Mesendoderm (in vitro differentiated cells): ENCODE results near the gene CAMTA1.
A peak's percentile ranks its signal among the peaks of the same experiment; 100 is the strongest.

Experiments
- DNase-seq: peaks from one replicate; pipeline ENCODE4 v3.0.0; 2013
- H2AK5ac ChIP-seq: 2 replicates; pipeline ENCODE4 v1.6.1; 2013; ENCODE audit warnings: low read length, inconsistent platforms
- H2BK120ac ChIP-seq: 2 replicates; pipeline ENCODE4 v1.6.1; 2013; ENCODE audit warnings: low read depth, mild to moderate bottlenecking, low read length, moderate library complexity, mixed read lengths
- H2BK15ac ChIP-seq: replicated peaks from 2 replicates; pipeline ENCODE4 v1.6.1; 2013; ENCODE audit warnings: low read depth, mild to moderate bottlenecking, moderate library complexity
- H2BK5ac ChIP-seq: 2 replicates; pipeline ENCODE4 v1.6.1; 2013; ENCODE audit warnings: low read length, inconsistent platforms
- H3K18ac ChIP-seq: 2 replicates; pipeline ENCODE4 v1.6.1; 2013; ENCODE audit warnings: mild to moderate bottlenecking, low read length, mixed read lengths
- H3K23ac ChIP-seq: one replicate; pipeline ENCODE4 v1.6.1; 2013; ENCODE audit warnings: low read length
- H3K27ac ChIP-seq: 2 replicates; pipeline ENCODE4 v1.5.1; 2013; ENCODE audit warnings: low read depth, mild to moderate bottlenecking, inconsistent platforms, low read length, moderate library complexity
- H3K27me3 ChIP-seq: 2 replicates; pipeline ENCODE4 v1.6.1; 2013; ENCODE audit warnings: low read length, control low read depth, mild to moderate bottlenecking, inconsistent platforms; ENCODE audit not compliant: insufficient read depth, poor library complexity
- H3K36me3 ChIP-seq: 2 replicates; pipeline ENCODE4 v1.6.1; 2013; ENCODE audit warnings: low read length, inconsistent platforms; ENCODE audit not compliant: control insufficient read depth, insufficient read depth
- H3K4ac ChIP-seq: one replicate; pipeline ENCODE4 v1.6.1; 2013; ENCODE audit warnings: low read depth, mild to moderate bottlenecking, low read length, moderate library complexity
- H3K4me1 ChIP-seq: 2 replicates; pipeline ENCODE4 v1.6.1; 2013; ENCODE audit warnings: low read depth, low read length, inconsistent platforms; ENCODE audit not compliant: control insufficient read depth
- H3K4me2 ChIP-seq: 2 replicates; pipeline ENCODE4 v1.6.1; 2013; ENCODE audit warnings: low read length
- H3K4me3 ChIP-seq: 2 replicates; pipeline ENCODE4 v1.5.1; 2013; ENCODE audit warnings: mild to moderate bottlenecking, low read length
- H3K56ac ChIP-seq: one replicate; pipeline ENCODE4 v1.6.1; 2013; ENCODE audit warnings: low read length
- H3K79me1 ChIP-seq: 2 replicates; pipeline ENCODE4 v1.6.1; 2013; ENCODE audit warnings: low read length, inconsistent platforms
- H3K79me2 ChIP-seq: 2 replicates; pipeline ENCODE4 v1.6.1; 2013; ENCODE audit warnings: mild to moderate bottlenecking, low read length; ENCODE audit not compliant: control insufficient read depth, insufficient read depth
- H3K9ac ChIP-seq: 2 replicates; pipeline ENCODE4 v1.6.1; 2013; ENCODE audit warnings: low read length, inconsistent platforms
- H4K5ac ChIP-seq: one replicate; pipeline ENCODE4 v1.6.1; 2013; ENCODE audit warnings: low read length
- H4K8ac ChIP-seq: one replicate; pipeline ENCODE4 v1.6.1; 2013; ENCODE audit warnings: low read depth, mild to moderate bottlenecking, control low read depth, low read length, moderate library complexity
- WGBS: extraction: QIAGEN DNeasy Blood & Tissue Kit; methylation state at CpG from one replicate; pipeline ENCODE4 v1.1.7; 2013; ENCODE audit warnings: low lambda C conversion rate, missing lambda C conversion rate; ENCODE audit not compliant: insufficient coverage; ENCODE audit errors: extremely low coverage; 5-methylcytosine and 5-hydroxymethylcytosine counted together

Gene CAMTA1

GRCh38 chr1:7089497-7089896, 304.2 kb downstream of the CAMTA1 start:
- Histone ChIP-seq H2BK120ac (no peak overlapping the region), H3K79me2 (no peaks in the 10 kb centered on the region), H3K4me3 (no peak overlapping the region), H3K27ac (no peak overlapping the region), H2AK5ac (no peak overlapping the region), H3K27me3 (no peaks in the 10 kb centered on the region), H3K4ac (no peak overlapping the region), H4K5ac (no peak overlapping the region), H3K36me3 (no peaks in the 10 kb centered on the region), H4K8ac (no peak overlapping the region), H3K9ac (no peak overlapping the region), H3K18ac (no peak overlapping the region), H3K56ac (no peak overlapping the region), H3K4me2 (no peak overlapping the region), H3K23ac (no peak overlapping the region), H2BK5ac (no peak overlapping the region), H2BK15ac (no peak overlapping the region), H3K79me1 (no peaks in the 10 kb centered on the region), H3K4me1 (no peaks in the 10 kb centered on the region)
- no CpG with 5 or more reads among the region's 5 CpGs for WGBS
- no peak for DNase-seq

GRCh38 chr1:7093297-7093696, 308.0 kb downstream of the CAMTA1 start:
- Histone ChIP-seq H2AK5ac (no peak overlapping the region), H3K18ac (no peak overlapping the region), H2BK15ac (no peak overlapping the region), H4K5ac (no peak overlapping the region), H3K23ac (no peak overlapping the region), H3K36me3 (no peaks in the 10 kb centered on the region), H3K4ac (no peak overlapping the region), H2BK5ac (no peak overlapping the region), H3K27me3 (no peaks in the 10 kb centered on the region), H3K4me2 (no peak overlapping the region), H3K56ac (no peak overlapping the region), H3K79me1 (no peaks in the 10 kb centered on the region), H3K4me3 (no peak overlapping the region), H4K8ac (no peak overlapping the region), H3K4me1 (no peaks in the 10 kb centered on the region), H2BK120ac (no peak overlapping the region), H3K27ac (no peak overlapping the region), H3K79me2 (no peaks in the 10 kb centered on the region), H3K9ac (no peak overlapping the region)
- peak; percentile 57 for DNase-seq
- whole genome bisulfite sequencing = no CpG with 5 or more reads among the region's 10 CpGs

GRCh38 chr1:7094086-7094485, 308.8 kb downstream of the CAMTA1 start:
- Histone ChIP-seq H3K18ac (no peak overlapping the region), H4K8ac (no peak overlapping the region), H2BK15ac (no peak overlapping the region), H3K79me1 (no peaks in the 10 kb centered on the region), H3K4me1 (no peaks in the 10 kb centered on the region), H3K56ac (no peak overlapping the region), H3K9ac (no peak overlapping the region), H3K4ac (no peak overlapping the region), H3K36me3 (no peaks in the 10 kb centered on the region), H3K4me3 (no peak overlapping the region), H2BK120ac (no peak overlapping the region), H3K79me2 (no peaks in the 10 kb centered on the region), H2BK5ac (no peak overlapping the region), H2AK5ac (no peak overlapping the region), H4K5ac (no peak overlapping the region), H3K27ac (no peak overlapping the region), H3K27me3 (no peaks in the 10 kb centered on the region), H3K4me2 (no peak overlapping the region), H3K23ac (no peak overlapping the region)
- WGBS = no CpG with 5 or more reads among the region's 4 CpGs
- DNase-seq = no peak

- Histone ChIP-seq H2BK120ac (no peak overlapping the region), H3K79me1 (no peaks in the 10 kb centered on the region), H4K8ac (no peak overlapping the region), H3K23ac (no peak overlapping the region), H3K4me2 (no peak overlapping the region), H3K56ac (no peak overlapping the region), H3K4ac (no peak overlapping the region), H3K36me3 (no peaks in the 10 kb centered on the region), H3K4me3 (no peak overlapping the region), H3K18ac (no peak overlapping the region), H2BK15ac (no peak overlapping the region), H4K5ac (no peak overlapping the region), H3K9ac (no peak overlapping the region), H3K27me3 (no peaks in the 10 kb centered on the region), H2BK5ac (no peak overlapping the region), H3K27ac (no peak overlapping the region), H3K4me1 (no peaks in the 10 kb centered on the region), H3K79me2 (no peaks in the 10 kb centered on the region), H2AK5ac (no peak overlapping the region)
- no CpG with 5 or more reads among the region's 10 CpGs for WGBS
- no peak for DNase-seq
These were observed 309.3 kb downstream of the CAMTA1 start for GRCh38 chr1:7094509-7094908.

GRCh38 chr1:7095343-7095964, 310.2 kb downstream of the CAMTA1 start:
- no peaks in the 10 kb centered on the region for H3K79me2 ChIP-seq
- no peaks in the 10 kb centered on the region for H3K4me1 ChIP-seq
- H4K8ac ChIP-seq = no peak overlapping the region
- no peak overlapping the region for H3K23ac ChIP-seq
- H3K27ac ChIP-seq = no peak overlapping the region
- H2AK5ac ChIP-seq = no peak overlapping the region
- H3K18ac ChIP-seq = no peak overlapping the region
- no peak overlapping the region for H2BK15ac ChIP-seq
- H3K36me3 ChIP-seq = no peaks in the 10 kb centered on the region
- WGBS = no CpG with 5 or more reads among the region's 12 CpGs
- H4K5ac ChIP-seq = no peak overlapping the region
- no peak for DNase-seq
- H3K4me2 ChIP-seq = no peak overlapping the region
- H3K27me3 ChIP-seq = no peaks in the 10 kb centered on the region
- H3K56ac ChIP-seq = no peak overlapping the region
- H2BK5ac ChIP-seq = no peak overlapping the region
- no peak overlapping the region for H2BK120ac ChIP-seq
- H3K79me1 ChIP-seq = no peaks in the 10 kb centered on the region
- no peak overlapping the region for H3K4ac ChIP-seq
- H3K9ac ChIP-seq = no peak overlapping the region
- no peak overlapping the region for H3K4me3 ChIP-seq

- Histone ChIP-seq H3K27me3 (no peaks in the 10 kb centered on the region), H3K23ac (no peak overlapping the region)
These were observed 312.8 kb downstream of the CAMTA1 start for GRCh38 chr1:7097938-7098592.

More at GRCh38 chr1:7097938-7098592, 312.8 kb downstream of the CAMTA1 start:
- no peak overlapping the region for H3K27ac ChIP-seq
- H4K5ac ChIP-seq = no peak overlapping the region
- H3K36me3 ChIP-seq = no peaks in the 10 kb centered on the region
- H3K4me3 ChIP-seq = no peak overlapping the region
- H3K18ac ChIP-seq = no peak overlapping the region
- H3K4ac ChIP-seq = no peak overlapping the region
- H3K4me2 ChIP-seq = no peak overlapping the region
- WGBS = no CpG with 5 or more reads among the region's 21 CpGs
- H3K4me1 ChIP-seq = no peaks in the 10 kb centered on the region
- no peaks in the 10 kb centered on the region for H3K79me1 ChIP-seq
- H2BK120ac ChIP-seq = no peak overlapping the region
- no peaks in the 10 kb centered on the region for H3K79me2 ChIP-seq
- no peak overlapping the region for H2BK5ac ChIP-seq
- H3K9ac ChIP-seq = no peak overlapping the region
- no peak for DNase-seq
- no peak overlapping the region for H2BK15ac ChIP-seq
- no peak overlapping the region for H3K56ac ChIP-seq
- H2AK5ac ChIP-seq = no peak overlapping the region
- H4K8ac ChIP-seq = no peak overlapping the region
